ENCODE results near the gene FARP2.
"Not testable (repeated sequence)": the region's sequence is repeated elsewhere in the genome, so short reads cannot be mapped to it uniquely, and the experiment has no call there.

FARP2 gene

DNA sequence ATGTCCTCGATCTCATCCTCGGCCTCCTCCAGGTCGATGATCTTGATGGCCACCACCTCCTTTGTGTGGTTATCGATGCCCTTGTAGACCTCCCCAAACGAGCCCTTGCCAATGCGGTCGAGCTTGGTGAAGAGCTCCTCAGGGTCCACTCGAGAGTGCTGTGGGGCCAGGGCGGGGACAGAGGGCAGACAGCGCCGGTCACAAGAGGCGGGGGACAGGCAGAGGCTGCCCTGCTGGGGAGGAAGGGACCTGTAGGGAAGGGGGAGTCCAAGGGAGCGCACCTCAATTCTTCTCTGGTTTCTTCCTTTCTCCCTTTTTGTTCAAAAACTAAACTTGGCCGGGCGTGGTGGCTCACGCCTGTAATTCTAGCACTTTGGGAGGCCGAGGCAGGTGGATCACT lies 145.5 kb downstream of the FARP2 start:
- no peak overlapping the region for H3K4me3 ChIP-seq (ENCODE audit: low read depth, low read length)
- TF ChIP-seq, protein P1, sequence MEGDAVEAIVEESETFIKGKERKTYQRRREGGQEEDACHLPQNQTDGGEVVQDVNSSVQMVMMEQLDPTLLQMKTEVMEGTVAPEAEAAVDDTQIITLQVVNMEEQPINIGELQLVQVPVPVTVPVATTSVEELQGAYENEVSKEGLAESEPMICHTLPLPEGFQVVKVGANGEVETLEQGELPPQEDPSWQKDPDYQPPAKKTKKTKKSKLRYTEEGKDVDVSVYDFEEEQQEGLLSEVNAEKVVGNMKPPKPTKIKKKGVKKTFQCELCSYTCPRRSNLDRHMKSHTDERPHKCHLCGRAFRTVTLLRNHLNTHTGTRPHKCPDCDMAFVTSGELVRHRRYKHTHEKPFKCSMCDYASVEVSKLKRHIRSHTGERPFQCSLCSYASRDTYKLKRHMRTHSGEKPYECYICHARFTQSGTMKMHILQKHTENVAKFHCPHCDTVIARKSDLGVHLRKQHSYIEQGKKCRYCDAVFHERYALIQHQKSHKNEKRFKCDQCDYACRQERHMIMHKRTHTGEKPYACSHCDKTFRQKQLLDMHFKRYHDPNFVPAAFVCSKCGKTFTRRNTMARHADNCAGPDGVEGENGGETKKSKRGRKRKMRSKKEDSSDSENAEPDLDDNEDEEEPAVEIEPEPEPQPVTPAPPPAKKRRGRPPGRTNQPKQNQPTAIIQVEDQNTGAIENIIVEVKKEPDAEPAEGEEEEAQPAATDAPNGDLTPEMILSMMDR (IDR thresholded peaks at IDR 0.05; ENCODE audit: borderline replicate concordance, insufficient read depth, low read depth, low read length): no peak

DNA sequence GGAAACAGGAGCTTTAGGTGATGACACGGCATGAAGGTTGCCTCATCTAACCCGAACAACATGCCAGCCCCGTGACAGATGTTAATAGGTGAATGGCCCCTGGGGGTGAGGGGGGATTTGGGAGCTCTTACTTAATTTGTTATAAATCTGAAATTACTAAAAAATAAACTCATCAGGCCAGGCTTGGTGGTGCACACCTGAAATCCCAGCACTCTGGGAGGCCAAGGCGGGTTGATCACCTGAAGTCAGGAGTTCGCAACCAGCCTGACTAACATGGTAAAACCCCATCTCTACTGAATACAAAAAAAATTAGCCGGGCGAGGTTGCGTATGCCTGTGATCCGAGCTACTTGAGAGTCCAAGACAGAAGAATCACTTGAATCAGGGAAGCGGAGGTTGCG lies 146.2 kb downstream of the FARP2 start:
- H3K4me3 ChIP-seq (ENCODE audit: low read depth, low read length): no peak overlapping the region
- TF ChIP-seq, protein P1 (IDR thresholded peaks at IDR 0.05; ENCODE audit: borderline replicate concordance, insufficient read depth, low read depth, low read length): no peak

DNA sequence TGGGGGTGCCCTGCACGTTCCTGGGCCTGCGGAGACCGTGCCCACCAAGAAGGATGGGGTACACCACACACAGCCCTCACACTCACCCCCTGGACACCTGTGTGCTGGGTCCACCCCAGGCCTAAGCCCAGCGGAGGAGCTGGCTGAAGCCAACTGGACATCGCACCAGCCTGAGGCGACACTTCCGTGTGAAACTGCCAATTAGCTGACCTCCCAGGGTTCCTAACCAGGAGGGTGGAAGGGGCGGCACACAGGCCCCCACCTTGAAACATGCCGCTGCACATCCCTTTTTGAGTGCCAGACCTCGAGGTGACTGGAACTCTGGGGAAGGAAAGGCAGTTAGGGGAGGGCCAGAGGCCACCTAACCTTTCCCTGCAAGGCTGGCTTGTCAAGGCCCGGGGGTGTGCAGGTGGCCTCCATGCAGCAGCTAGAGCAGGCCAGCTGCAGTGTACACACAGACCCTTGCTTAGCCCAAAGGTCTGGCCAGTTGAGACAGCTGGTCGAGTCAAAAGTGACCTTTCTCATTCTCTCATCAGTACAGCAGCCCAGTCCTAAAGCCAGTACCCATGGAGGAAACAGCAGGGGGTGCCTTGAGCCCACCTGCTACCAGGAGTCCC lies 147.8 kb downstream of the FARP2 start:
- TF ChIP-seq, protein P1 (IDR thresholded peaks at IDR 0.05; ENCODE audit: borderline replicate concordance, insufficient read depth, low read depth, low read length): no peak
- H3K4me3 ChIP-seq (ENCODE audit: low read depth, low read length): no peak overlapping the region

DNA sequence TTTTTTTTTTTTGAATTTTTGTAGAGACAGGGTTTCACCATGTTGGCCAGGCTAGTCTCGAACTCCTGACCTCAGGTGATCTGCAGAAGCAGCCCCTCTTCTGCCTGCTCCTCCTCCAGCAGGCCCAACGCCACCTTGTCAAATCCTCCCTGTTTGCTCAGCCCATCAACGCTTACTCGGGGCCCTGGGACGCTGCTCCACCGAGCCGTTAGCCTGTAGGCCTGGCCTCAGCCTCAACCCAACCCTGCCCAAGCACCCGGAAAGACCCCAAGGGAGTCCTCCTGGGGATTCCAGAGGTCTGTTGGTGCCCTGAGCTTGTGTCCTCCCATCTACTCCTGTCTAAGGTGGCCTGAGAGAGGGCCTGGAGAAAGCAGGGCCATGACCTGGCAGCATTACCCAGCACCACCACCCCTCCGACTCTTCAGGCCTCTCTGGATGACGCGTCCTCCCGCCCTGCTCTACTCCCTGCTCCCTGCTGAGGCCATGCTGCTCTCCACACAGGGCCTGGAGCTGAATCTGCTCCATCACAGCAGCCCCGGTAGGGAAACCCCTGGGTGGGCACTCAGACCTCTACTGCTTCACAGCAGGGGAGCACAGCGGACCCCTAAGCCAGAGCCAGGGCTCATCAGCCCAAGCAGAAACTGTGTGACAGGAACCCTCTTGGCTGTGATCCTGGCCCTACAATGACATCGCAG lies 149.1 kb downstream of the FARP2 start:
- TF ChIP-seq, protein P1 (IDR thresholded peaks at IDR 0.05; ENCODE audit: borderline replicate concordance, insufficient read depth, low read depth, low read length): no peak
- no peak overlapping the region for H3K4me3 ChIP-seq (ENCODE audit: low read depth, low read length)

DNA sequence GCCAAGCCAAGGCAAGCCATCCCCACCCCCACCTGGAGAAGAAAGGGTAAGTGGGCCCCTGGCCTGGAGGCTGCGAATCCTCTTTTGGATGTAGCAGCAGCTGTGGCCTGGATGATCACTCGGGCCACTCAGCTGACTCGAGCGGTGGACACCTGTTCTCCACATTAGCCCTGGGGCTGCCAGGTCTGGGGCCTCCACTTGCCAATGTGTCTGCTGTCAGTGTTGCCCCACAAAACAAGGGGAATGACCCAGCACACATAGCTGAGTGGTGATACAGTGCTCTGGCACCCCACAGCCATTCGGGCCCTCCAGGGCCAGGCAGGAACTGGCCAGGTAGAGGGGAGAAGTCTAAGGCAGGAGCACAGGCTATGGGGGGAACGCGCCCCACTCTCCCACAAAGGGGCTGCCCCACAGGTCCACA lies 149.7 kb downstream of the FARP2 start:
- H3K4me3 ChIP-seq (ENCODE audit: low read depth, low read length): no peak overlapping the region

DNA sequence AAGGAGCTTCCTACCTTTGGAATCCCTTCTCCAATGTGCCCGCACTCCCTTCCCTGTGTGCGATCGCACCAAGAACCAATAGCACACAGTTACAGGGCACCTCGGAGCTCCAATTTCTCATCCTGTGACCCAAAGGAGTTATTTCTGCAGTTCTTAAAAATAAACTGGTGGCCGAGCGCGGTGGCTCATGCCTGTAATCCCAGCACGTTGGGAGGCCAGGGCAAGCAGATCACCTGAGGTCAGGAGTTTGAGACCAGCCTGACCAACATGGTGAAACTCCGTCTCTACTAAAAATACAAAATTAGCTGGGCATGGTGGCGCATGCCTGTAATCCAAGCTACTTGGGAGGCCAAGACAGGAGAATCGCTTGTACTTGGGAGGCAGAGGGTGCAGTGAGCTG lies 150.2 kb downstream of the FARP2 start:
- not testable (repeated sequence) for H3K4me3 ChIP-seq (ENCODE audit: low read depth, low read length)

More for the DNA sequence above, 149.7 kb downstream of the FARP2 start:
- TF ChIP-seq, protein P1 (IDR thresholded peaks at IDR 0.05; ENCODE audit: borderline replicate concordance, insufficient read depth, low read depth, low read length): no peak

DNA sequence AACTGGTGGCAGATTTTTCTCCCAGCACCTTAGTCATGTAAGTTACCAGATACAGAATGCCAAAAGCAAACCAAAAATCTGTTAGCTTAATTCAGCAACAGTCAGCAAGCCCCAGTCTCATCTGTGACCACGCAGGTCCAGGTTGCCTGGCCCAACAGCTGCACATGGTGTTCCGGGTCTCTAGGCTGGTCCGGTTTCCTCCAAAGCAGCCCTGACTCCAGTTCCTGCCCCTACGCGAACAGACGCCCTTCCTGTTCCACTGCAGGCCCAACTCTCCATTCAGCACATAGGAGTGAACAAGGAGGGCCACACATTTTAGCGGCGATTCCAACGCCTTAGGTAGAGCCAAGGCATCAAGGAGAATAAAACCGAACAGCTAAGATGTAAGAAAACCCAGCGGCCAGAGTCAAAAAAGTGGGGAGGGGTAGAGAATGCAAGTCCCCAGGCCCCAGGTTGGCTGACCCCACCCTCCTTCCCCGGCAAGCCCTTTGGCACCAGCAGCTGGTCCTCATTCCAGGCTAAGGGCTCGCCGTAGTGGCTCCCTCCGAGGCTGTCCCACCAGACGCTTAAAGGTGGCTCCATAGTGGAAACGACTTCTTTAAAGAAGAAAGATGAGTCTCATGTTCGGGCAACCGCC lies 150.8 kb downstream of the FARP2 start:
- peak overlapping the region; percentile 75 for H3K4me3 ChIP-seq (ENCODE audit: low read depth, low read length)
- TF ChIP-seq, protein P1 (IDR thresholded peaks at IDR 0.05; ENCODE audit: borderline replicate concordance, insufficient read depth, low read depth, low read length): no peak

Measured in GM12875 (cell line).